ENCODE measurements around the gene DBR1. TPM values are rescaled to one million over a fixed set of nuclear protein-coding genes. Genes with fewer than 3 reads are reported as not detected.

The DBR1 gene
- total and polyA plus RNA-seq, 2 of the 13 experiments (the other 11 are each of a cell fraction or from before 2014, with no cell fraction given) = 6.4 to 16.7 TPM

GRCh38 chr3:138187296-138188012 lies 12.7 kb upstream of the DBR1 start, which contains the start of gene ARMC8 (continued):
- peak; percentile 65 for TF ChIP-seq MYPOP (CRISPR knock-in tag; IDR thresholded peaks at IDR 0.05)
- TF ChIP-seq ZKSCAN8 (CRISPR knock-in tag; IDR thresholded peaks at IDR 0.05; ENCODE audit: borderline replicate concordance) = no peak
- no peak; the same call in 1 of the 2 replicates for TF ChIP-seq CREM (IDR thresholded peaks at IDR 0.05)
- no peak for TF ChIP-seq CREM (CRISPR knock-in tag; IDR thresholded peaks at IDR 0.05)
- peak; percentile 50; the same call in 1 of the 2 replicates for TF ChIP-seq SALL1 (CRISPR knock-in tag; IDR thresholded peaks at IDR 0.05)
- TF ChIP-seq RXRB (CRISPR knock-in tag; IDR thresholded peaks at IDR 0.05; ENCODE audit: borderline replicate concordance) = 0 out of 2 replicates have a peak, but pooled peaks have one; percentile 11
- no peak for TF ChIP-seq ZNF576 (CRISPR knock-in tag; IDR thresholded peaks at IDR 0.05)
- peak; percentile 93 for TF ChIP-seq HOXA3 (CRISPR knock-in tag; IDR thresholded peaks at IDR 0.05)
- peak; percentile 44; the same call in 1 of the 2 replicates for TF ChIP-seq SMYD3 (CRISPR knock-in tag; IDR thresholded peaks at IDR 0.05)
- 0 out of 2 replicates have a peak, but pooled peaks have one; percentile 46 for TF ChIP-seq ZNF101 (CRISPR knock-in tag; IDR thresholded peaks at IDR 0.05; ENCODE audit: borderline replicate concordance, low read depth)
- TF ChIP-seq ZBTB33 (CRISPR knock-in tag; IDR thresholded peaks at IDR 0.05) = peak; percentile 50
- 0 out of 2 replicates have a peak, but pooled peaks have one; percentile 14 for TF ChIP-seq ZNF503 (CRISPR knock-in tag; IDR thresholded peaks at IDR 0.05)
- peak; percentile 83 for TF ChIP-seq SPEN (CRISPR knock-in tag; IDR thresholded peaks at IDR 0.05; ENCODE audit: low read depth)
- TF ChIP-seq ZNF33A (CRISPR knock-in tag; IDR thresholded peaks at IDR 0.05; ENCODE audit: borderline replicate concordance) = no peak
- no peak for TF ChIP-seq PAF1 (CRISPR knock-in tag; IDR thresholded peaks at IDR 0.05)
- TF ChIP-seq DNMT3B (CRISPR knock-in tag; conservative IDR thresholded peaks at IDR 0.05) = no peak
- TF ChIP-seq ZNF558 (CRISPR knock-in tag; IDR thresholded peaks at IDR 0.05; ENCODE audit: borderline replicate concordance) = no peak
- no peak; the same call in 2 of the 3 replicates for TF ChIP-seq MXI1 (IDR thresholded peaks at IDR 0.05; ENCODE audit: borderline replicate concordance, low read depth, low read length)
- peak; percentile 68 to 77; a peak in 3 of 4 replicates for TF ChIP-seq POLR2A (IDR thresholded peaks at IDR 0.05; ENCODE audit: insufficient read depth in 1 of 2, low read depth in 2 of 2, low read length in 2 of 2)
- no peak for TF ChIP-seq ZNF281 (CRISPR knock-in tag; IDR thresholded peaks at IDR 0.05; ENCODE audit: borderline replicate concordance)
- TF ChIP-seq NCOA2 (CRISPR knock-in tag; IDR thresholded peaks at IDR 0.05) = peak; percentile 17; the same call in 1 of the 2 replicates
- TF ChIP-seq HHEX (CRISPR knock-in tag; IDR thresholded peaks at IDR 0.05) = no peak
- TF ChIP-seq ZNF232 (CRISPR knock-in tag; IDR thresholded peaks at IDR 0.05; ENCODE audit: borderline replicate concordance) = peak; percentile 56; the same call in 1 of the 2 replicates
